NCI-H1930 (cell line): ENCODE measurements around the gene PDZD2.
"Not testable (repeated sequence)": the region's sequence is repeated elsewhere in the genome, so short reads cannot be mapped to it uniquely, and the experiment has no call there.

Experiments
- DNase-seq, 2 experiments: peaks; one replicate each; lab custom pipeline; 2025; lab: John Stamatoyannopoulos, UW

Gene PDZD2

GRCh38 chr5:32013658-32014057 lies 374.7 kb downstream of the PDZD2 start:
- DNase-seq, result no peak

GRCh38 chr5:32014096-32014745 lies 375.3 kb downstream of the PDZD2 start:
- DNase-seq, result no peak

DNA sequence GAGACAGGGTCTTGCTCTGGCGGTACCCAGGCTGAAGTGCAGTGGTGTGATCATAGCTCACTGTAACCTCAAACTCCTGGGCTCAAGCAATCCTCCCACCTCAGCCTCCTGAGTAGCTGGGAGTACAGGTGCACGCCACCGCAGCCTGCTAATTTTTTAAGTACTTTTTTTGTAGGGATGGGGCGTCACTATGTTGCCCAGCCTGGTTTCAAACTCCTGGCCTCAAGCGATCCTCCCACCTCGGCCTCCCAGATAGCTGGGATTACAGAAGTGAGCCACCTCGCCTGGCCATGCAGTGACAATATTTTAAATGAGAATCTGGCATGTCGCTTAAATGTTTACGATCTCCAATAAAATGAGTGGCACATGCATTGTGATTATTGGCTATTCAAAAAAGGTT lies 376.3 kb downstream of the PDZD2 start:
- DNase-seq, result not testable (repeated sequence)

DNA sequence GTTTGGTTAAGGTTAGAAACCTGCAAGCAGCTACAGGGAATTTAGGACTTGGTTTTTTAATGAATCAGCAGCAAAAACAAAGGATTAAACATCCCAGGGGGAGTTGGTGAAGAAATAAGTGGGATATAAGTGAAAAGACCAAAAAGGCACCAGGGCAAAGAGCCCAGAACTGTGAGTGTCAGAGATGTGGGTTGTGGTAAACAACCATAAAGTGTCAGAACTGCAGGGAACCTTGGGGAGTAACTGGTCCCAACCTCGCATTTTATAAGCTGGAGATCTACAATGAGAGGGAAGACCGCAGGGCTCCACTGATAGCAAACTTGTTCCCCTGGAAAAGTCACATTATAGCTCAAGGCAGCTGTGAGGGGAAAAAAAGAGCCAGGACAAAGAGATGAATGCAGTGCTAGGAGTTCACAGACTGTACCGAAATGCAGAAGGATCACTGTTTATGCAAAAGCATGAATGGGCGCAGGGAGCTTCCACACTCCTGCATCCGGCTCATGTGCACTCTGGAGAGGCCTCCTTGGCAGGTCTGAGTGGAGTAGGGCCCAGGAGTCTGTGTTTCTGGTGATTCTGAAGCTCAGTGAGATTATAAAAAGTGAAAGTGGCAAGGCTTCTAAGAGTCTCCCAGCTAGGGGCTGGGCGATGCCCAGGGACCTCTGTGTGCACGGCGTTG lies 378.9 kb downstream of the PDZD2 start:
- DNase-seq, result no peak

- DNase-seq, result no peak
Observed at GRCh38 chr5:32018476-32019436, 379.8 kb downstream of the PDZD2 start.

DNA sequence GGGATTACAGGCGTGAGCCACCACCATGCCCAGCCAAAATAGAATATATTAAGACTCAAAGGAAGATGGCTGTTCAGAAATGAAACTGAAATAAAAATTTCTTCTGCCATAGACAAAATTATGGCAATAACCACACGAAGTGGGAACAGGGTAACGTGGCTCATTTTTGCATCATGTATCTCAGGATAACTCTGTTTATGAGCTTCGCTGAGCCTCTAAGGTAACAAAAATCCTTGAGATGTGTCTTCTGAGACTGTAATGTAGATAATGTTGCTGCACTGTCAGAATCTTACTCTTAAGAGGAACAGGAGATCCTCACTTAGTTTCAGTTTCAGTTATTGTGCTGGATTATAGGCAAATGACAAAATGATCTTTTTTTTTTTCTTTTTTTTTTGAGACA lies 381.3 kb downstream of the PDZD2 start:
- no peak for DNase-seq

GRCh38 chr5:32020946-32021345 lies 382.0 kb downstream of the PDZD2 start:
- DNase-seq, result no peak

- no peak for DNase-seq
Observed at GRCh38 chr5:32021771-32022170, 382.8 kb downstream of the PDZD2 start.

- DNase-seq, result no peak
Observed at GRCh38 chr5:32022638-32023037, 383.7 kb downstream of the PDZD2 start.

- no peak for DNase-seq
Observed at GRCh38 chr5:32023816-32024215, 384.9 kb downstream of the PDZD2 start.

DNA sequence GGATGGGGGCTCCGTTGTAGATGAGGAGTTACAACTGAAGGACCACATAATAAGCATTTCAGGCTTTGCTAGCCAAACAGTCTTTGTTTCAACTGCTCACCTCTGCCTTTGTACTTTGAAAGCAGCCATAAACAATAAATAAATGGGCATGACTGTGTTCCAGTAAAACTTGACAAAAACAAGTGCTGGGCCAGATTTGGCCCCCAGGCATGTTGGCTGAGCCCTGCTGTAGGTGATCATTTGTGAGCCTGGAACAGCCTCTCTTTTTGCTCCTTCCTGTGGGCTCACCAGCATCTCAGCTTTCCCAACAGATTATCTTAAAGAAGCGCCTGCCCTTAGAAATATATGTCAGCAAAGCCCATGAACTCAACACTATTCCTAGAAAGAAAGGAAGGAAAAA lies 385.8 kb downstream of the PDZD2 start:
- no peak for DNase-seq

- DNase-seq, result no peak
Observed at GRCh38 chr5:32027093-32027716, 388.3 kb downstream of the PDZD2 start.

- no peak for DNase-seq
Observed at GRCh38 chr5:32027717-32028458, 389.0 kb downstream of the PDZD2 start.

DNA sequence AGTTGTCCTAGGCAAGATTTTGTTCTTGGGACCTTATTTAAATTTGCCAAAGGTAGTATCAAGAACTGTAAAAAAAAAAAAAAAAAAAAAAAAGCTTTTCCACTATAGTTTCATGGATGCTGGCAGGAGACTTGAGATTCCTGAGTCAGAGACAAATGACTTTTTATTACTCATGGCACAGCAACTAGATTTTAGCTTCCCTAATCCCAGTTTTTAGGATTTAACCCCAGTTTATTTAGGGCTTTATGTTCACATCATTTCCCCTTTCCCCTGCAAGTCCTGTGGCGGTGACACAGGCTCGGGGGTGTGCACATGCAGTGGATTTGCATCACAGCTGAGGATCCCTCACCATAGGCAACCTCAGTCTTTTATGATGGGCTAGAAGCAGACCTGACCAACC lies 390.3 kb downstream of the PDZD2 start:
- DNase-seq, result no peak

DNA sequence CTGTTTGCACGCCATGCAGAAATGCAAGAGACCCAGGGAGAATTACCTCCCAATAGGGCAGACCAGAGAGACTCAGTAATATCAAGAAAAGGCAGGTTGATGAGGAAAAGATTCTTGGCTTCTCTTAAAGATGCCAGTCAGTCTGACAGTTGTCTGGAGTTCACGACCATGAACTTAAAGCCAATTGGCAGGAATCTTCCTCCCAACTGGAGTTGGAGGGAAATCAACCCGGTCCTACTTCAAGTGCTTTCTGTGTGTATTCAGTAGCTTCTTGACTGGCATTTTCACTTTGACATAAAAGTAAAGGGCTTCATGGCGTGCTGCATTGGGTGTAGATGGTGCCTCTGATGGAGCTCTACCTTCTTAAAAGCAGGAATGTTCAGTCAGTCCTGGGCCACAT lies 390.9 kb downstream of the PDZD2 start:
- no peak for DNase-seq

DNA sequence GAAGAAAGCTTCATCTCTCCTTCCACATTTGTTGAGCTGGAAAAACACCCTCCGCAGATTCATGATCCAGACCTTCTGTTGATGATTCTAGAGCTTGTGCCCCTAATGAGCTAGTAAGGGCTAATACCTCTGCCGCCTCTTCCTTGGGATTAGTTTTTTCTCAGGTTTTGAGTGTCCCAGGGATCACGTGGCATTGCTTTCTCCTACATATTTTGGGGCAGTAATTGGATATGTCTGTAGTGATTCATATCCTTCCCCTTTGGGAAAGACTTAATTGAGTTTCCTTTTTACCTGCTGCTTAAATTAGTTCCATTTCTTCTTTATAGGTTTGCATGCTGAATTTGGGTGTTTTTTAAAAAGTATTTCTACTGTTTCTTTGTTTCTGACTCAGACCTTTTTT lies 391.3 kb downstream of the PDZD2 start:
- no peak for DNase-seq

DNA sequence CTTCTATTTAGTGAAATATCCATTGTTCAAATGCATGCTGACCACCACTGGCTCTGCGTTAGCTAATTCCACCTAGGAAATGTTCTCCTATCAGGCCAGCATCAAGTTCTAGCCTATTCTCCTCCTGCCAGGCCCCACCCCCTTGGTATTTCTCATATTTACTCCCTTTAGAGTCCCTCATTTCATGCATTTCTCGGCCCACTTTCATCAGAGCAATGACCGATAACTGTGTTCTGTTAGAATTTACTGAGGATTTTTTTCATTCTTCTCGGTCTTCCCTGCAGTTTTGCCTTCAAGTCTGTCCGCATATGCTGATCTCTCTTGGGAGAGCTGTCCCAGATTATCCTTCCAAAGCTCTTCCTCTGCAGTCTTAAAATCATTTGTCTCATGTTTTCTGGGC lies 391.8 kb downstream of the PDZD2 start:
- no peak for DNase-seq

GRCh38 chr5:32031089-32031488 lies 392.2 kb downstream of the PDZD2 start:
- no peak for DNase-seq

DNA sequence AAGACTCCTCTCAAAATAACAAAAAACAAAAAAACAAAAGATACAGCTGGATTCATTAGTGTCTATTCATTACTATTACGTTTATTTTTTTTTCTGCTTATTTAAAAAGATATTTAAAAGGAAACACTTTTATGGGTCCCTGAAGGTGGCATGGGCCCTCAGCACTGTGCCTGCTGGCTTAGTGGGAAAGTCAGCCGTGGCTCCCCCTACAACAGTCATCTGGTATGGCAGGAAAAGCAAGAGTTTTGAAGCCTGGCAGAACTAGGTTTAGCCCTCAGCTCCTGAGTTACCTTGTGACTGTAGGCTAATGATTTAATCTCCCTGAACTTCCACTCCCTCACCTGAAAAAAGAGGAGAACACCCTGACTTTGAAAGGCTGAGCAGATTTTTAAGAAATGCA lies 399.6 kb downstream of the PDZD2 start:
- no peak for DNase-seq

- DNase-seq, result not testable (repeated sequence)
Observed at GRCh38 chr5:32039133-32039532, 400.2 kb downstream of the PDZD2 start.

GRCh38 chr5:32039601-32040000 lies 400.7 kb downstream of the PDZD2 start:
- DNase-seq, result not testable (repeated sequence)
